K562 (cell line): ENCODE results near the gene GPR162.
"Not testable (repeated sequence)": the region's sequence is repeated elsewhere in the genome, so short reads cannot be mapped to it uniquely, and the experiment has no call there.

Source experiments
- MYC ChIP-seq, 2 experiments: fragments of 250-450 bp in 1 of 2; sonication (Bioruptor Pico) in 1 of 2; IDR thresholded peaks; 2 replicates each; pipeline versions ENCODE4 v1.5.1 to v1.6.1; 2012 to 2021; ENCODE audit warnings: low read depth in 2 of 2, borderline replicate concordance in 1 of 2, improper control_type of control experiment in 1 of 2, low read length in 1 of 2, mild to moderate bottlenecking in 1 of 2, moderate library complexity in 1 of 2
- ZKSCAN8 ChIP-seq: fragments of 200-800 bp; sonication (Bioruptor generic); IDR thresholded peaks from 2 replicates; pipeline ENCODE4 v1.6.1; 2016; ENCODE audit warnings: missing genetic modification characterization, missing compliant biosample characterization
- ZNF589 ChIP-seq: fragments of 200-800 bp; sonication (Bioruptor generic); IDR thresholded peaks from 2 replicates; pipeline ENCODE4 v1.6.1; 2016; ENCODE audit warnings: low read depth, missing genetic modification characterization, missing compliant biosample characterization
- TF ChIP-seq, protein P1 (sequence below): fragments of 150-350 bp; conservative IDR thresholded peaks from 2 replicates; pipeline ENCODE4 v1.6.1; 2014; ENCODE audit warnings: low read length

DNA sequence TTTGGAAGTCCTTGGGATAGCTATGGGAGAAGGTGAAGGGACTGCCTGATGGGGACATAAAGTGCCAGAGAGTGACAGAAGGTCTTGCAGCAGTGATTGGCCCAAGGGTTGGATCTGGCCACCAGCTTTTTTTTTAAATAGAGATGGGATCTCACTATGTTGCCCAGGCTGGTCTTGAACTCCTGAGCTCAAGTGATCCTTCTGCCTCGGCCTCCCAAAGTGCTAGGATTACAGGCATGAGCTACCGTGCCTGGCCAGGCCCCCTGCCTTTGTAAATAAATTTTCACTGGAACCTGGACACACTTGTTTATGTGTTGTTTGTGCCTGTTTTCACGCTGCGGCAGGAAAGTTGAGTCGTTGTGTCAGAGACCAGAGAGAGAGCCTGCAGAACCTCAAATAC lies 43.7 kb downstream of the GPR162 start:
- not testable (repeated sequence) for TF ChIP-seq MYC (IDR thresholded peaks at IDR 0.05; ENCODE audit: low read depth, low read length); MYC (CRISPR knock-in tag; IDR thresholded peaks at IDR 0.05; ENCODE audit: borderline replicate concordance, low read depth); ZNF589 (CRISPR knock-in tag); ZKSCAN8 (CRISPR knock-in tag)
- TF ChIP-seq, protein P1, sequence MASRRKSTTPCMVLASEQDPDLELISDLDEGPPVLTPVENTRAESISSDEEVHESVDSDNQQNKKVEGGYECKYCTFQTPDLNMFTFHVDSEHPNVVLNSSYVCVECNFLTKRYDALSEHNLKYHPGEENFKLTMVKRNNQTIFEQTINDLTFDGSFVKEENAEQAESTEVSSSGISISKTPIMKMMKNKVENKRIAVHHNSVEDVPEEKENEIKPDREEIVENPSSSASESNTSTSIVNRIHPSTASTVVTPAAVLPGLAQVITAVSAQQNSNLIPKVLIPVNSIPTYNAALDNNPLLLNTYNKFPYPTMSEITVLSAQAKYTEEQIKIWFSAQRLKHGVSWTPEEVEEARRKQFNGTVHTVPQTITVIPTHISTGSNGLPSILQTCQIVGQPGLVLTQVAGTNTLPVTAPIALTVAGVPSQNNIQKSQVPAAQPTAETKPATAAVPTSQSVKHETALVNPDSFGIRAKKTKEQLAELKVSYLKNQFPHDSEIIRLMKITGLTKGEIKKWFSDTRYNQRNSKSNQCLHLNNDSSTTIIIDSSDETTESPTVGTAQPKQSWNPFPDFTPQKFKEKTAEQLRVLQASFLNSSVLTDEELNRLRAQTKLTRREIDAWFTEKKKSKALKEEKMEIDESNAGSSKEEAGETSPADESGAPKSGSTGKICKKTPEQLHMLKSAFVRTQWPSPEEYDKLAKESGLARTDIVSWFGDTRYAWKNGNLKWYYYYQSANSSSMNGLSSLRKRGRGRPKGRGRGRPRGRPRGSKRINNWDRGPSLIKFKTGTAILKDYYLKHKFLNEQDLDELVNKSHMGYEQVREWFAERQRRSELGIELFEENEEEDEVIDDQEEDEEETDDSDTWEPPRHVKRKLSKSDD = not testable (repeated sequence)
